ENCODE measurements around the gene BST1. TPM values are rescaled to one million over a fixed set of nuclear protein-coding genes. Genes with fewer than 3 reads are reported as not detected.

The BST1 gene
- polyA plus RNA-seq, 1 experiment: 27.6 TPM

GRCh38 chr4:15655223-15656037 lies 47.4 kb upstream of the BST1 start, which contains the start of gene FBXL5:
FBXL5 (minus strand) TSS chr4:15655357; CDS start chr4:15655287, 70 bp downstream.
- Histone ChIP-seq H3K4me3 (ENCODE audit: low read depth, low read length) (peak within 1 kb of the TSS; percentile 77), H3K9me3 (ENCODE audit: control insufficient read depth, insufficient read depth, low read length) (peaks cover 5% of the 10 kb centered on the region), H3K27ac (ENCODE audit: low read depth, low read length) (peak within 1 kb of the TSS; percentile 97), H3K27me3 (ENCODE audit: control insufficient read depth, insufficient read depth, low read length) (no peaks in the 10 kb centered on the region)
- TF ChIP-seq, protein P1, sequence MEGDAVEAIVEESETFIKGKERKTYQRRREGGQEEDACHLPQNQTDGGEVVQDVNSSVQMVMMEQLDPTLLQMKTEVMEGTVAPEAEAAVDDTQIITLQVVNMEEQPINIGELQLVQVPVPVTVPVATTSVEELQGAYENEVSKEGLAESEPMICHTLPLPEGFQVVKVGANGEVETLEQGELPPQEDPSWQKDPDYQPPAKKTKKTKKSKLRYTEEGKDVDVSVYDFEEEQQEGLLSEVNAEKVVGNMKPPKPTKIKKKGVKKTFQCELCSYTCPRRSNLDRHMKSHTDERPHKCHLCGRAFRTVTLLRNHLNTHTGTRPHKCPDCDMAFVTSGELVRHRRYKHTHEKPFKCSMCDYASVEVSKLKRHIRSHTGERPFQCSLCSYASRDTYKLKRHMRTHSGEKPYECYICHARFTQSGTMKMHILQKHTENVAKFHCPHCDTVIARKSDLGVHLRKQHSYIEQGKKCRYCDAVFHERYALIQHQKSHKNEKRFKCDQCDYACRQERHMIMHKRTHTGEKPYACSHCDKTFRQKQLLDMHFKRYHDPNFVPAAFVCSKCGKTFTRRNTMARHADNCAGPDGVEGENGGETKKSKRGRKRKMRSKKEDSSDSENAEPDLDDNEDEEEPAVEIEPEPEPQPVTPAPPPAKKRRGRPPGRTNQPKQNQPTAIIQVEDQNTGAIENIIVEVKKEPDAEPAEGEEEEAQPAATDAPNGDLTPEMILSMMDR (IDR thresholded peaks at IDR 0.05; ENCODE audit: low read depth, low read length): no peak
- ChIA-PET CTCF (no interaction called here), POLR2A (interaction anchor here (0.8 to 4.4 kb wide), 4 partner anchors 11 to 176 kb away, joined by 3 to 25 read pairs (median 6); partner anchors contain the start of gene FAM200B)
- peak; percentile 46 for DNase-seq (ENCODE audit: low read depth, low spot score)

DNA sequence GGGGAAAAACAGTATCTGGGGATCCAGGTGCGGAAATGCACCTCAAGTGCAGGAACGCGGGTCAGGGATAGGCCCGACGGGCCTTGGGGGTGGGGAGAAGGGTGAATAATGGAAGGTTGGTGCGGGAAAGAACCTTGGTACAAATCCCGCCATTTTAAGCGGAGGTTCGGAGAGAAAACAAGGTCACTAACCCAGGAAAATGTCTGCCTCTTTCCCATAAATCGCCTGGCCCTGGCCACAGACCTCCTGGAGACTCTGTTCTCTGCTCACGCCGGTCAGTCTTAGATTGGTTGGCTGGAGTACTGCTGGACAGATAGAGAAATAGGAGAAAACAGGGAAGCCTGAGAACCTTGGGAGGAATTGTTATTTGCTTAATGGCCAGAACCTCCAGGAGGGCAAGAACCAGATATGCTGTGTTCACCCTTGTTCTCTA lies 46.8 kb upstream of the BST1 start:
- peak overlapping the region; percentile 97 for H3K27ac ChIP-seq (ENCODE audit: low read depth, low read length)
- ChIA-PET CTCF (interaction anchor here (1.9 kb wide), 1 partner anchor 177 kb away, joined by 5 read pairs; no protein-coding TSS in a partner anchor), POLR2A (interaction anchor here (4.4 kb wide), 1 partner anchor 26 kb away, joined by 25 read pairs; the partner anchor contains the start of gene FAM200B)
- TF ChIP-seq, protein P1 (IDR thresholded peaks at IDR 0.05; ENCODE audit: low read depth, low read length): no peak
- peak overlapping the region; percentile 61 for H3K4me3 ChIP-seq (ENCODE audit: low read depth, low read length)
- no peaks in the 10 kb centered on the region for H3K27me3 ChIP-seq (ENCODE audit: control insufficient read depth, insufficient read depth, low read length)
- no peak for DNase-seq (ENCODE audit: low read depth, low spot score)
- peaks cover 5% of the 10 kb centered on the region for H3K9me3 ChIP-seq (ENCODE audit: control insufficient read depth, insufficient read depth, low read length)

DNA sequence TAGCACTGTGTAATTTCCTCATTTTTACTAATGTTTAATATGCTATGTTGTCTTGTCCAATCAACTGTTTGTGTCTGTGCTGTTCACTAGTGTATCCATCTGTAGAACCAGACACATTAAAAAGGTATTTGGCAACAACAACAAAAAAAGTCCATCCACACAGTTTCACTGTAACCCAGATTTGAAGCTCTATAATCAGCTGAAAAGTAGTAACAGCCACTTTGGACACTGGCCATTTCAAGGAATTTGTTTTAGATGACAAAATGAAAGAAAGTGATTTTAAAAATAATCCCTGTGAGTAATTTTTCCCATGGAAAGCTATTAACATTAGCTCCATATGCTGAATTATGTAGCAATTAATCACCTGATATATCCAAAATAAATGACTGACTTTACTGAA lies 45.5 kb upstream of the BST1 start:
- H3K4me3 ChIP-seq (ENCODE audit: low read depth, low read length): no peak overlapping the region
- no peaks in the 10 kb centered on the region for H3K27me3 ChIP-seq (ENCODE audit: control insufficient read depth, insufficient read depth, low read length)
- H3K27ac ChIP-seq (ENCODE audit: low read depth, low read length): no peak overlapping the region
- TF ChIP-seq, protein P1 (IDR thresholded peaks at IDR 0.05; ENCODE audit: low read depth, low read length): no peak
- no peak for DNase-seq (ENCODE audit: low read depth, low spot score)
- POLR2A ChIA-PET: interaction anchor here (0.6 to 4.4 kb wide), 2 partner anchors 24 to 151 kb away, joined by 4 to 25 read pairs; partner anchors contain the start of gene FAM200B
- H3K9me3 ChIP-seq (ENCODE audit: control insufficient read depth, insufficient read depth, low read length): peaks cover 5% of the 10 kb centered on the region
- CTCF ChIA-PET: interaction anchor here (1.3 to 1.9 kb wide), 2 partner anchors 72 to 178 kb away, joined by 3 to 5 read pairs; no protein-coding TSS in a partner anchor

DNA sequence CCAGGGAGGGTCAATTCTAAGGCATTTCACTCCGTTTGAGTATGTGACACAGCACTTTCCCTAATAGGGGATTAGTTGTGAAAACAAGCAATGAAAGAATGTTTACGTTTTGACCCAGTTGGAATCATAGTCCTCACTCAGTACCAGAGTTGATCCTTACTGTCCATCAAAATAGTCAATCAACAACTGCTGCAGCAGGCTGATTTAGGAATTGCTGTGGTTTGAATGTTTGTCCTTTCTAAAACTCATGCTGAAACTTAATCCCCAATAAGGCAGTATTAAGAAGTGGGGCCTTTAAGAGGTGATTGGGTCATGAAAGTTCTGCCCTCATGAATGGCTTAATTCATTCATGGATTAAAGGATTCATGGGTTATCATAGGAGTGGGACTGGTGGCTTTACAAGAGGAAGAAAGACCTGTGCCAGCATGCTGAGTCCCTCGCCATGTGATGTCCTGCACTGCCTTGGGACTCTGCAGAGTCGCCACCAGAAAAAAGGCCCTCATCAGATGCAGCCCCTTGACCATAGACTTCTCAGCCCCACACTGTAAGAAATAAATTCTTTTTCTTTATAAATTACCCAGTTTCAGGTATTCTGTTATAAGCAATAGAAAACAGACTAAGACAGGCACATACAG lies 44.6 kb upstream of the BST1 start:
- H3K4me3 ChIP-seq (ENCODE audit: low read depth, low read length): no peak overlapping the region
- TF ChIP-seq, protein P1 (IDR thresholded peaks at IDR 0.05; ENCODE audit: low read depth, low read length): no peak
- no peak for DNase-seq (ENCODE audit: low read depth, low spot score)
- POLR2A ChIA-PET: no interaction called here
- H3K27ac ChIP-seq (ENCODE audit: low read depth, low read length): no peak overlapping the region
- peaks cover 5% of the 10 kb centered on the region for H3K9me3 ChIP-seq (ENCODE audit: control insufficient read depth, insufficient read depth, low read length)
- H3K27me3 ChIP-seq (ENCODE audit: control insufficient read depth, insufficient read depth, low read length): no peaks in the 10 kb centered on the region
- CTCF ChIA-PET: no interaction called here
